Psoas muscle (tissue), 8 donors: ENCODE measurements around the gene ANXA10. TPM values are rescaled to one million over a fixed set of nuclear protein-coding genes. Genes with fewer than 3 reads are reported as not detected.

Source experiments
- ATAC-seq, 4 donors: fragments of 200-7000 bp; cut with Tn5 transposase; one replicate each; pipeline ENCODE4 v1.9.1; 2020; ENCODE audit warnings: moderate library complexity in 3 of 4, mild to moderate bottlenecking in 2 of 4
- DNase-seq, 2 donors: peaks; one replicate each; pipeline ENCODE4 v3.0.0-alpha.2; 2020
- H3K27ac ChIP-seq: fragments of 200-600 bp; one replicate; pipeline ENCODE4 v1.8.0; 2022
- H3K27me3 ChIP-seq, 3 donors: fragments of 200-600 bp in 1 of 3; one replicate each; pipeline versions ENCODE4 v1.6.1 to v1.8.0; 2013 to 2022; ENCODE audit warnings: low read length in 2 of 3, mild to moderate bottlenecking in 2 of 3, moderate library complexity in 1 of 3; ENCODE audit not compliant: insufficient read depth in 3 of 3
- H3K36me3 ChIP-seq, 2 donors: fragments of 200-600 bp in 1 of 2; one replicate each; pipeline versions ENCODE4 v1.6.1 to v1.8.0; 2013 to 2022; ENCODE audit warnings: low read depth in 1 of 2, mild to moderate bottlenecking in 1 of 2, moderate library complexity in 1 of 2; ENCODE audit not compliant: insufficient read depth in 1 of 2
- H3K4me1 ChIP-seq: fragments of 200-600 bp; one replicate; pipeline ENCODE4 v1.8.0; 2022
- H3K4me3 ChIP-seq: fragments of 200-600 bp; one replicate; pipeline ENCODE4 v1.8.0; 2022; ENCODE audit warnings: mild to moderate bottlenecking
- H3K9me3 ChIP-seq: fragments of 200-600 bp; one replicate; pipeline ENCODE4 v1.8.0; 2022
- whole genome bisulfite sequencing, 3 donors: extraction: QIAGEN DNeasy Blood & Tissue Kit; methylation state at CpG; one replicate each; pipeline versions ENCODE4 v1.1.6 to v1.1.7; 2013; 5-methylcytosine and 5-hydroxymethylcytosine counted together
- intact Hi-C, 2 donors: fragments of 100-400 bp; cut with DNase I; formaldehyde crosslinking; loops; one replicate each; pipeline versions ENCODE4 v1.11.0 to v1.14.2; 2022
- polyA plus RNA-seq, 3 donors: library from polyadenylated mRNA; stranded (reverse); fragments of 200-250 nt; gene quantifications; one replicate each; pipeline ENCODE4 v1.2.3, GENCODE V29; 2013
- total RNA-seq, 4 donors: library from RNA; stranded (reverse); fragmentation: NEBNext Ultra II Directional in 2 of 4; extraction: Animal tissue kit (Norgen Biotek cat#: 25700) in 2 of 4; gene quantifications; one replicate each; pipeline versions ENCODE4 v1.2.1 to v1.2.4, GENCODE V29; 2021 to 2023
- TF ChIP-seq, protein P1 (sequence below): fragments of 200-600 bp; IDR thresholded peaks from one replicate; pipeline ENCODE4 v1.8.0; 2022; ENCODE audit warnings: antibody characterized with exemption
- donor health status: healthy with polysubstance abuse.
- donor health status: DM: no; HTN: no; CAD: no; lungs with moderate emphysema.
- donor health status: Bipolar disorder and iron deficiency.
- donor health status: healthy.
- donor health status: DM: yes; HTN: yes; CAD: no.
- donor health status: DM: no; HTN: no; CAD: no.
- donor health status: DM: no; HTN: no; CAD: no.
- donor health status: DM: yes; HTN: yes; CAD: no.

Gene ANXA10
- total and polyA plus RNA-seq, 7 donors, result not detected

DNA sequence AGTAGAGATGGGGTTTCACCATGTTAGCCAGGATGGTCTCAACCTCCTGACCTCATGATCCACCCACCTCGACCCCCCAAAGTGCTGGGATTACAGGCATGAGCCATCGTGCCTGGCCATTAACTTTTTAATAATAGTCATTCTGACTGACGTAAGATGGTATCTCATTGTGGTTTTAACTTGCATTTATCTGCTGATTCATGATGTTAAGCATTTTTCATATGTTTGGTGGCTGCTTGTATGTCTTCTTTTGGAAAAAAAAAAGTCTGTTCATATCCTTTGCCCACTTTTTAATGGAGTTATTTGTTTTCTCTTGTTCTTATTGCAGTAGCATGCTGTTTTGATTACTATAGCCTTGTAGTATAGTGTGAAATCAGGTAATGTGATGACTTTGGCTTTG, 45.8 kb downstream of the ANXA10 start:
- Histone ChIP-seq H3K4me3 (no peak overlapping the region), H3K4me1 (no peaks in the 10 kb centered on the region), H3K27me3 (no peaks in the 10 kb centered on the region), H3K9me3 (no peaks in the 10 kb centered on the region), H3K36me3 (no peaks in the 10 kb centered on the region), H3K27ac (no peak overlapping the region)
- intact Hi-C loops, result no loop called here
- TF ChIP-seq, protein P1, sequence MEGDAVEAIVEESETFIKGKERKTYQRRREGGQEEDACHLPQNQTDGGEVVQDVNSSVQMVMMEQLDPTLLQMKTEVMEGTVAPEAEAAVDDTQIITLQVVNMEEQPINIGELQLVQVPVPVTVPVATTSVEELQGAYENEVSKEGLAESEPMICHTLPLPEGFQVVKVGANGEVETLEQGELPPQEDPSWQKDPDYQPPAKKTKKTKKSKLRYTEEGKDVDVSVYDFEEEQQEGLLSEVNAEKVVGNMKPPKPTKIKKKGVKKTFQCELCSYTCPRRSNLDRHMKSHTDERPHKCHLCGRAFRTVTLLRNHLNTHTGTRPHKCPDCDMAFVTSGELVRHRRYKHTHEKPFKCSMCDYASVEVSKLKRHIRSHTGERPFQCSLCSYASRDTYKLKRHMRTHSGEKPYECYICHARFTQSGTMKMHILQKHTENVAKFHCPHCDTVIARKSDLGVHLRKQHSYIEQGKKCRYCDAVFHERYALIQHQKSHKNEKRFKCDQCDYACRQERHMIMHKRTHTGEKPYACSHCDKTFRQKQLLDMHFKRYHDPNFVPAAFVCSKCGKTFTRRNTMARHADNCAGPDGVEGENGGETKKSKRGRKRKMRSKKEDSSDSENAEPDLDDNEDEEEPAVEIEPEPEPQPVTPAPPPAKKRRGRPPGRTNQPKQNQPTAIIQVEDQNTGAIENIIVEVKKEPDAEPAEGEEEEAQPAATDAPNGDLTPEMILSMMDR, result no peak
- ATAC-seq, result no peak
- no peak for DNase-seq
- 74 to 78% (median 74%) methylated on average over 3 of the region's 3 CpGs for WGBS, 3 donors

DNA sequence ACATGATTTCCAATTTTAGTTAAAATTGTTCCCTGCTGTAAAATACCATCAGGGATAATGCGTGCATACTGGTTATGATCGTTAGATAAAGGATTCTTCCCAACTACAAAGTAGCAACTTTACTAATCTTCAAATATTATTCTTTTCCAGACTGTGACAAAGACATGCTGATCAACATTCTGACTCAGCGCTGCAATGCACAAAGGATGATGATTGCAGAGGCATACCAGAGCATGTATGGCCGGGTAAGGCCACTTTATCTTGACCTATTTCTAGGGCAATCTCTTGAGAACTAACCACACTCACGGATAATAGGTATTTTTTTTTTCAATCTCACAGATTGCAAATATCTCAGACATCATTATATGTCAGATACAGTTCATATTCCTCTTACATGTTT, 47.0 kb downstream of the ANXA10 start:
- Histone ChIP-seq H3K36me3 (no peaks in the 10 kb centered on the region), H3K27me3 (no peaks in the 10 kb centered on the region), H3K4me1 (no peaks in the 10 kb centered on the region), H3K9me3 (no peaks in the 10 kb centered on the region), H3K4me3 (no peak overlapping the region), H3K27ac (no peak overlapping the region)
- DNase-seq, result no peak
- 87 to 91% (median 89%) methylated on average over 5 of the region's 5 CpGs for WGBS, 3 donors
- ATAC-seq, result no peak
- intact Hi-C loops, result no loop called here
- TF ChIP-seq, protein P1, result no peak

DNA sequence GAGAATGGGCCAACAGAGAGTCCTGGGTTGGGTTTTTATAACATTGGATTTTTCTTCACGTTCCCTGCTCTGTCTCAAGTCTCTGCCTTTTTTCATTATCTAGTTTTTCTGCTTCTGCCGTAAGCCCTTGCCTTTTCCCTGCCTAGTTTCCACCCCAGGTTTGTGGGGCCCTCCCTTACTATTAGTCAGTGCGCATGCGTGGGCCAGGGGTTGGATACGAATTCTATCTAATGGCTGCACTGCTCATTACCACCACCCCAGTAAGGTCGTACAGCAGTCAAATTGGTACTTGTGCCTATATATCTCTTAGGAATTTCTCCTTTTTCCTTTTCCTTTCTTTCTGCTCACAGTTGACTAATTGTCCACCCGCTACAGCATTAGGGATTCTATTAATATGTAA, 49.4 kb downstream of the ANXA10 start:
- no peaks in the 10 kb centered on the region for H3K27me3 ChIP-seq
- WGBS, 3 donors, result 89 to 92% (median 90%) methylated on average over 7 of the region's 7 CpGs
- no peaks in the 10 kb centered on the region for H3K9me3 ChIP-seq
- TF ChIP-seq, protein P1, result no peak
- intact Hi-C loops, result loop anchor here in 1 of 2 donors (2.0 kb wide), 1 partner anchor 25 kb away; no protein-coding TSS in a partner anchor
- ATAC-seq (no peak), DNase-seq (no peak)
- no peak overlapping the region for H3K27ac ChIP-seq
- no peaks in the 10 kb centered on the region for H3K36me3 ChIP-seq
- no peaks in the 10 kb centered on the region for H3K4me1 ChIP-seq
- H3K4me3 ChIP-seq, result no peak overlapping the region

DNA sequence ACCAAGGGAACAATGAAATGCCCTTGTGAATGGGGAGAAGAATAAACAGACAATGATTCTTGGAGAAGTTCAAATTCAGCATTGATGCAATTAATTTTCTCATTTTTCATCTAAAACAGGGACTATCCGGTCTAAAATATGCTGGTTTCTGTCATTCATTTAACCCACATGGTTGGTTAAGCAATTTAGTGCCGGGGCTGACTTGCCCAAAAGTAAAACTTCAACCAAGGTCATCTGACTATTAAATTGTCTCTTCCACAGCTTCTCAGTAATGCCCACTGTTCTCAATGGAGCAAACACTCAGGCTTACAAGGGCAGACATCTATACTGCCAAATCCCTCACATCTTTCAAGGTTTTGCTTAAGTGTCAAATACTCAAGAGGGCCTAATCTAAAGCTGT, 51.3 kb downstream of the ANXA10 start:
- intact Hi-C loops, result loop anchor here in 1 of 2 donors (2.0 kb wide), 1 partner anchor 23 kb away; no protein-coding TSS in a partner anchor
- Histone ChIP-seq H3K27me3 (no peaks in the 10 kb centered on the region), H3K4me3 (no peak overlapping the region), H3K9me3 (no peaks in the 10 kb centered on the region), H3K27ac (no peak overlapping the region), H3K36me3 (no peaks in the 10 kb centered on the region), H3K4me1 (no peaks in the 10 kb centered on the region)
- DNase-seq (no peak), ATAC-seq (no peak)
- TF ChIP-seq, protein P1, result no peak
- WGBS, 3 donors, result 74 to 88% (median 74%) methylated on average over 2 of the region's 2 CpGs

DNA sequence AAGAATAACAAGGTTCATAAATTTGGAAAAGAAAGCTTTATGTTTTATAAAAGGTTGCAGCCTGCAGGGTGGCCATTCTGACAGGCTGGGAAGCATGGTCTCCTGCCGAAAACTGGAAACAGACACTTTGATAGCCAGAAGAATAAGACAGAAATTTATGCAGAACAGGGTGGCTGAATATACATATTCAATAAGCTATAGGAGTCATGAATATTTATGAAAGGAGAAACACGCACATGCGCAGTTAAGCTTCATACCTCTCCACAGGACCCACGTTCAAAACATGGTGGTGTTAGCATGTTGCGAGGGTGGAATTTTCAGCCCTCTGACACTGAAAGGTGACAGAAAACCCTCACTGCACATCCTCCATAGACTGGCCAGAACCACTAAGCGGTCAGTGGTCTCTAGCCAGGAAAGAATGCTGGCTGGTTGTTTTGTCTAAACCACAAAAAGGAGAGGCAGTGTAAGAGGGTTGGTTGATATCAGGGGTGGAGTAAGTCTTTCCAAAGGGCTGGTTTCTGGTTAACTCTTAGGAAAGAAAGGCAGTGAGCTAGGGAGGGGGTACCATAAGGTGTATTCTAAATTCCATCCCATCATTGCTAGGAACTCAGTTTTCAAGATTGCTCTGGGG, 58.2 kb downstream of the ANXA10 start:
- Histone ChIP-seq H3K9me3 (no peaks in the 10 kb centered on the region), H3K4me3 (no peak overlapping the region), H3K27ac (no peak overlapping the region), H3K4me1 (no peaks in the 10 kb centered on the region), H3K36me3 (no peaks in the 10 kb centered on the region), H3K27me3 (no peaks in the 10 kb centered on the region)
- 84 to 86% (median 84%) methylated on average over 6 of the region's 6 CpGs for WGBS, 3 donors
- intact Hi-C loops, result loop anchor here (5.0 to 10.0 kb wide), 2 partner anchors 123 to 1126 kb away; no protein-coding TSS in a partner anchor
- no peak for ATAC-seq
- TF ChIP-seq, protein P1, result no peak
- DNase-seq, result no peak
